HG03342 (cell line): ENCODE measurements around the gene AQP10.
"Not testable (repeated sequence)": the region's sequence is repeated elsewhere in the genome, so short reads cannot be mapped to it uniquely, and the experiment has no call there.

Experiments
- ATAC-seq: cut with Tn5 transposase; IDR thresholded peaks from one replicate; pipeline ENCODE4 v1.9.1; 2021; ENCODE audit warnings: mild to moderate bottlenecking, moderate library complexity; ENCODE audit not compliant: unreplicated experiment

Gene AQP10

GRCh38 chr1:154342836-154343472, 22.1 kb downstream of the AQP10 start:
- no peak for ATAC-seq

GRCh38 chr1:154344977-154345837, 24.3 kb downstream of the AQP10 start:
- no peak for ATAC-seq

GRCh38 chr1:154346276-154346917, 25.5 kb downstream of the AQP10 start:
- no peak for ATAC-seq

- ATAC-seq, result no peak
These were observed 27.1 kb downstream of the AQP10 start for GRCh38 chr1:154347961-154348360.

- no peak for ATAC-seq
These were observed 27.7 kb downstream of the AQP10 start for GRCh38 chr1:154348429-154349076.

- ATAC-seq, result no peak
These were observed 28.2 kb downstream of the AQP10 start for GRCh38 chr1:154349121-154349520.

GRCh38 chr1:154350383-154350782, 29.5 kb downstream of the AQP10 start:
- ATAC-seq, result no peak

- ATAC-seq, result no peak
These were observed 30.6 kb downstream of the AQP10 start for GRCh38 chr1:154351363-154352068.

GRCh38 chr1:154352245-154352580, 31.3 kb downstream of the AQP10 start:
- ATAC-seq, result no peak

- ATAC-seq, result no peak
These were observed 31.9 kb downstream of the AQP10 start for GRCh38 chr1:154352581-154353459.

GRCh38 chr1:154353460-154353904, 32.6 kb downstream of the AQP10 start:
- no peak for ATAC-seq

GRCh38 chr1:154353966-154354365, 33.1 kb downstream of the AQP10 start:
- no peak for ATAC-seq

GRCh38 chr1:154358519-154358918, 37.6 kb downstream of the AQP10 start:
- ATAC-seq, result no peak

GRCh38 chr1:154360288-154360687, 39.4 kb downstream of the AQP10 start:
- ATAC-seq, result no peak

- not testable (repeated sequence) for ATAC-seq
These were observed 40.0 kb downstream of the AQP10 start for GRCh38 chr1:154360881-154361280.

- no peak for ATAC-seq
These were observed 40.5 kb downstream of the AQP10 start for GRCh38 chr1:154361357-154361756.

- ATAC-seq, result no peak
These were observed 50.5 kb downstream of the AQP10 start for GRCh38 chr1:154371436-154371835.

GRCh38 chr1:154373777-154374357, 53.0 kb downstream of the AQP10 start:
- ATAC-seq, result not testable (repeated sequence)
